Fibroblast of lung (primary cell): Measurements from ENCODE around the gene CLEC4A.
"Not testable (repeated sequence)": the region's sequence is repeated elsewhere in the genome, so short reads cannot be mapped to it uniquely, and the experiment has no call there.

Experiments
- CTCF ChIP-seq, 2 donors: IDR thresholded peaks in 1 of 2; conservative IDR thresholded peaks in 1 of 2; 1 replicate in 1 of 2; 2 replicates in 1 of 2; pipeline ENCODE4 v1.5.1; 2011 to 2012; ENCODE audit warnings: low read length in 2 of 2, control low read depth in 1 of 2, inconsistent platforms in 1 of 2, low read depth in 1 of 2, mild to moderate bottlenecking in 1 of 2
- EZH2 ChIP-seq: IDR thresholded peaks from 2 replicates; pipeline ENCODE4 v1.5.1; 2012; ENCODE audit warnings: low read length, control low read depth, mild to moderate bottlenecking; ENCODE audit errors: missing control alignments

GRCh38 chr12:8184206-8184605, 60.8 kb downstream of the CLEC4A start:
- TF ChIP-seq CTCF (conservative IDR thresholded peaks at IDR 0.05 in 1 of 2, IDR thresholded peaks at IDR 0.05 in 1 of 2; ENCODE audit: low read depth in 1 of 2, low read length in 2 of 2); EZH2: not testable (repeated sequence)
